HepG2 (cell line): ENCODE results near the gene RAP2C. TPM values are rescaled to one million over a fixed set of nuclear protein-coding genes. Genes with fewer than 3 reads are reported as not detected.
A peak's percentile ranks its signal among the peaks of the same experiment; 100 is the strongest.

Experiments used
- DBP ChIP-seq: sonication (generic); formaldehyde crosslinking; IDR thresholded peaks from 2 replicates; pipeline ENCODE4 v1.4.0; 2020; ENCODE audit warnings: missing genetic modification reagents; ENCODE audit errors: not compliant biosample characterization
- FOSL2 ChIP-seq: sonication (generic); formaldehyde crosslinking; IDR thresholded peaks from 2 replicates; pipeline ENCODE4 v1.4.0; 2020; ENCODE audit warnings: missing genetic modification reagents
- FOXP1 ChIP-seq, 2 experiments: fragments of 450-650 bp in 1 of 2; IDR thresholded peaks; 2 replicates each; pipeline ENCODE4 v1.6.1; 2017 to 2018; ENCODE audit warnings: antibody characterized with exemption in 1 of 2
- GABPB1 ChIP-seq: IDR thresholded peaks from 2 replicates; pipeline ENCODE4 v1.6.1; 2016; ENCODE audit warnings: mild to moderate bottlenecking, missing genetic modification reagents, moderate library complexity, missing compliant biosample characterization
- IRF1 ChIP-seq: sonication (generic); formaldehyde crosslinking; IDR thresholded peaks from 2 replicates; pipeline ENCODE4 v1.4.0; 2020; ENCODE audit warnings: low read depth, mild to moderate bottlenecking, missing genetic modification reagents
- MTA1 ChIP-seq: sonication (generic); formaldehyde crosslinking; IDR thresholded peaks from 2 replicates; pipeline ENCODE4 v1.4.0; 2020; ENCODE audit warnings: missing genetic modification reagents, mild to moderate bottlenecking, borderline replicate concordance
- MTF1 ChIP-seq: sonication (generic); formaldehyde crosslinking; IDR thresholded peaks from 2 replicates; pipeline ENCODE4 v1.5.0; 2020; ENCODE audit warnings: missing genetic modification reagents
- MYC ChIP-seq: sonication (generic); formaldehyde crosslinking; IDR thresholded peaks from 2 replicates; pipeline ENCODE4 v1.9.0; 2021; ENCODE audit warnings: missing genetic modification reagents, borderline replicate concordance
- NBN ChIP-seq: fragments of 450-650 bp; conservative IDR thresholded peaks from 2 replicates; pipeline ENCODE4 v1.6.1; 2017
- ONECUT2 ChIP-seq: sonication (generic); formaldehyde crosslinking; IDR thresholded peaks from 2 replicates; pipeline ENCODE4 v1.4.0; 2020; ENCODE audit warnings: missing genetic modification reagents
- PRMT3 ChIP-seq: sonication (generic); formaldehyde crosslinking; IDR thresholded peaks from 2 replicates; pipeline ENCODE4 v1.8.1; 2022; ENCODE audit warnings: low read depth, mild to moderate bottlenecking, moderate library complexity, missing genetic modification reagents, borderline replicate concordance
- RFX1 ChIP-seq: fragments of 450-650 bp; IDR thresholded peaks from 2 replicates; pipeline ENCODE4 v1.6.1; 2017
- SAP130 ChIP-seq: IDR thresholded peaks from 2 replicates; pipeline ENCODE4 v1.6.1; 2016; ENCODE audit warnings: low read depth
- SUZ12 ChIP-seq: fragments of 150-350 bp; IDR thresholded peaks from 2 replicates; pipeline ENCODE4 v1.6.1; 2014; ENCODE audit warnings: low read depth, low read length
- TCF7 ChIP-seq: sonication (generic); IDR thresholded peaks from 2 replicates; pipeline ENCODE4 v1.6.1; 2016; ENCODE audit warnings: antibody characterized with exemption, low read depth
- ZC3H13 ChIP-seq: sonication (generic); formaldehyde crosslinking; IDR thresholded peaks from 2 replicates; pipeline ENCODE4 v1.8.1; 2023; ENCODE audit warnings: mild to moderate bottlenecking, missing genetic modification reagents, moderate library complexity
- ZFP36L2 ChIP-seq: sonication (generic); formaldehyde crosslinking; IDR thresholded peaks from 2 replicates; pipeline ENCODE4 v1.4.0; 2020; ENCODE audit warnings: missing genetic modification reagents
- ZNF180 ChIP-seq: sonication (generic); formaldehyde crosslinking; IDR thresholded peaks from 2 replicates; pipeline ENCODE4 v1.4.0; 2020; ENCODE audit warnings: low read depth, missing genetic modification reagents, borderline replicate concordance
- ZNF263 ChIP-seq: sonication (generic); formaldehyde crosslinking; IDR thresholded peaks from 2 replicates; pipeline ENCODE4 v1.4.0; 2020; ENCODE audit warnings: missing genetic modification reagents
- ZNF274 ChIP-seq: sonication (generic); formaldehyde crosslinking; IDR thresholded peaks from 2 replicates; pipeline ENCODE4 v1.5.1; 2020; ENCODE audit warnings: mild to moderate bottlenecking, missing genetic modification reagents
- ZNF275 ChIP-seq: sonication (generic); formaldehyde crosslinking; IDR thresholded peaks from 2 replicates; pipeline ENCODE4 v1.8.0; 2022; ENCODE audit warnings: missing genetic modification reagents, mild to moderate bottlenecking, inconsistent platforms, borderline replicate concordance
- ZNF331 ChIP-seq: sonication (generic); formaldehyde crosslinking; IDR thresholded peaks from 2 replicates; pipeline ENCODE4 v1.4.0; 2020; ENCODE audit warnings: missing genetic modification reagents
- ZNF354B ChIP-seq: sonication (generic); formaldehyde crosslinking; IDR thresholded peaks from 2 replicates; pipeline ENCODE4 v1.8.0; 2022; ENCODE audit warnings: mild to moderate bottlenecking, missing genetic modification reagents
- ZNF513 ChIP-seq: sonication (generic); formaldehyde crosslinking; conservative IDR thresholded peaks from 2 replicates; pipeline ENCODE4 v1.5.0; 2020; ENCODE audit warnings: missing genetic modification reagents
- ZNF543 ChIP-seq: sonication (generic); formaldehyde crosslinking; IDR thresholded peaks from 2 replicates; pipeline ENCODE4 v1.4.0; 2020; ENCODE audit warnings: mild to moderate bottlenecking, missing genetic modification reagents
- ZNF550 ChIP-seq: sonication (generic); formaldehyde crosslinking; IDR thresholded peaks from 2 replicates; pipeline ENCODE4 v1.4.0; 2020; ENCODE audit warnings: mild to moderate bottlenecking, missing genetic modification reagents, borderline replicate concordance
- ZNF782 ChIP-seq: sonication (generic); formaldehyde crosslinking; IDR thresholded peaks from 2 replicates; pipeline ENCODE4 v1.4.0; 2020; ENCODE audit warnings: missing genetic modification reagents, mild to moderate bottlenecking, borderline replicate concordance
- ZNF790 ChIP-seq: sonication (generic); formaldehyde crosslinking; IDR thresholded peaks from 2 replicates; pipeline ENCODE4 v1.8.0; 2022; ENCODE audit warnings: missing genetic modification reagents, mild to moderate bottlenecking, borderline replicate concordance
- polyA plus RNA-seq, 8 experiments: library from polyadenylated mRNA; depleted of rRNA in 3 of 8; stranded (reverse) in 7 of 8; unstranded in 1 of 8; fragments of >200 nt; fragmentation: Illumina TruSeq in 4 of 8; extraction: Trizol in 4 of 8; gene quantifications; 2 replicates each; pipeline versions ENCODE4 v1.2.1 to v1.2.3, GENCODE V29; 2011 to 2016; ENCODE audit warnings: low read depth in 4 of 8, missing spikeins in 1 of 8, mixed read lengths in 1 of 8; ENCODE audit not compliant: insufficient read depth in 1 of 8
- total RNA-seq, 5 experiments: library from RNA; depleted of rRNA; stranded (reverse); fragments of >200 nt; fragmentation: Illumina TruSeq; extraction: Trizol; gene quantifications; 2 replicates each; pipeline ENCODE4 v1.2.3, GENCODE V29; 2016; ENCODE audit warnings: low read depth in 1 of 5

RAP2C gene
- total and polyA plus RNA-seq, 2 of the 13 experiments (the other 11 are each of a cell fraction or from before 2014, with no cell fraction given) = 8.0 to 28.5 TPM

- TF ChIP-seq ZC3H13 (CRISPR knock-in tag) = no peak
- TF ChIP-seq SUZ12 = no peak
- TF ChIP-seq ZFP36L2 (CRISPR knock-in tag) = no peak
- peak; percentile 77; the same call in 1 of the 2 replicates for TF ChIP-seq ZNF263 (CRISPR knock-in tag)
- TF ChIP-seq MTF1 (CRISPR knock-in tag) = no peak
- TF ChIP-seq MYC (CRISPR knock-in tag) = peak; percentile 66; the same call in 1 of the 2 replicates
- TF ChIP-seq FOXP1 (IDR thresholded peaks at IDR 0.05) = no peak
- no peak for TF ChIP-seq FOXP1 (CRISPR knock-in tag; IDR thresholded peaks at IDR 0.05)
- no peak for TF ChIP-seq ZNF543
- TF ChIP-seq PRMT3 (CRISPR knock-in tag) = no peak
- TF ChIP-seq ZNF550 (CRISPR knock-in tag) = no peak
- TF ChIP-seq ZNF782 (CRISPR knock-in tag) = no peak
- TF ChIP-seq MTA1 (CRISPR knock-in tag) = no peak
- no peak for TF ChIP-seq ZNF180
- peak; percentile 80 for TF ChIP-seq GABPB1 (CRISPR knock-in tag)
- TF ChIP-seq ZNF513 (CRISPR knock-in tag) = no peak
- TF ChIP-seq ZNF275 (CRISPR knock-in tag) = no peak
- no peak for TF ChIP-seq ZNF274 (CRISPR knock-in tag)
- TF ChIP-seq ONECUT2 = no peak
- TF ChIP-seq NBN = no peak
- TF ChIP-seq ZNF331 (CRISPR knock-in tag) = no peak
- TF ChIP-seq IRF1 (CRISPR knock-in tag) = no peak
- TF ChIP-seq SAP130 = peak; percentile 58; the same call in 1 of the 2 replicates
- TF ChIP-seq ZNF354B = no peak
- no peak for TF ChIP-seq RFX1
- TF ChIP-seq DBP (CRISPR knock-in tag) = no peak
- no peak for TF ChIP-seq FOSL2 (CRISPR knock-in tag)
- TF ChIP-seq ZNF790 = no peak
- TF ChIP-seq TCF7 = no peak
Observed at GRCh38 chrX:132217203-132218073, 1.8 kb downstream of the RAP2C start (continued).
